GM21528 (cell line): Measurements from ENCODE around the gene CCDC121.
A peak's percentile ranks its signal among the peaks of the same experiment; 100 is the strongest.
"Not testable (repeated sequence)": the region's sequence is repeated elsewhere in the genome, so short reads cannot be mapped to it uniquely, and the experiment has no call there.

Source experiments
- ATAC-seq: cut with Tn5 transposase; IDR thresholded peaks from one replicate; pipeline ENCODE4 v1.9.1; 2021; ENCODE audit warnings: mild to moderate bottlenecking, moderate library complexity; ENCODE audit not compliant: unreplicated experiment, low FRiP score

CCDC121 gene

GRCh38 chr2:27638037-27638637, 9.3 kb upstream of the CCDC121 start:
- no peak for ATAC-seq

DNA sequence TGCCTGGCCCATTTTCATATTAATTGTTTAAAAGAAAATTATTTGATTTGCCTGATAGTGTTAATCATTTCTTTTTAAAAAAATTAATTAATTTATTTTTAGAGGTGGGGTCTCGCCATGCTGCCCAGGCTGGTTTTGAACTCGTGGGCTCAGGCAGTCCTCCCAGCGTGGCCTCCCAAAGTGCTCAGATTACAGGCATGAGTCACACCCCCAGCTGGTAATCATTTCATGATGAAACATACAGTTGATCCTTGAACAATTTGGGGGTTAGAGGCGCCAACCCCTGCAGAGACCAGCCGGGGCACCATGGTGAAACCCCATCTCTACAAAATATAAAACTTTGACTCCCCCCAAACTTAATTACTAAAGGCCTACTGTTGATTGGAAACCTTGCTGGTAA, 8.0 kb upstream of the CCDC121 start:
- ATAC-seq, result no peak

DNA sequence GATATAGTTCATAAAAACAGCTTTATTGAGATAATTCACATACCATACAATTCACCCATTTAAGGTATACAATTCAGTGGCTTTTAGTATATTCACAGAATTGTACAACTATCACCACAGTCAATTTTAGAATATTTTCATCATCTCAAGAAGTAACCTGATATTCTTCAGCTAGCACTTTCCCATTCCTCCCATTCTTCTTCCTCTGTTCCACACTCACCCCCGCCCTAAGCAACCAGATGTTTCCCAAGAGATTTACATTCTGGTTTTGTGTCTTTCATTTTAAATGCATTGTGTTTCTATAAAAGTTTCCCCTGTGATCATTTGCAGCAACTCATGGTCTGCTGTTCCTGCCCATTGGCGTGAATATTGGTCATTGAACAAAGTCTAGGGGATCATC, 5.5 kb upstream of the CCDC121 start:
- no peak for ATAC-seq

GRCh38 chr2:27630257-27630656, 1.4 kb upstream of the CCDC121 start:
- not testable (repeated sequence) for ATAC-seq

DNA sequence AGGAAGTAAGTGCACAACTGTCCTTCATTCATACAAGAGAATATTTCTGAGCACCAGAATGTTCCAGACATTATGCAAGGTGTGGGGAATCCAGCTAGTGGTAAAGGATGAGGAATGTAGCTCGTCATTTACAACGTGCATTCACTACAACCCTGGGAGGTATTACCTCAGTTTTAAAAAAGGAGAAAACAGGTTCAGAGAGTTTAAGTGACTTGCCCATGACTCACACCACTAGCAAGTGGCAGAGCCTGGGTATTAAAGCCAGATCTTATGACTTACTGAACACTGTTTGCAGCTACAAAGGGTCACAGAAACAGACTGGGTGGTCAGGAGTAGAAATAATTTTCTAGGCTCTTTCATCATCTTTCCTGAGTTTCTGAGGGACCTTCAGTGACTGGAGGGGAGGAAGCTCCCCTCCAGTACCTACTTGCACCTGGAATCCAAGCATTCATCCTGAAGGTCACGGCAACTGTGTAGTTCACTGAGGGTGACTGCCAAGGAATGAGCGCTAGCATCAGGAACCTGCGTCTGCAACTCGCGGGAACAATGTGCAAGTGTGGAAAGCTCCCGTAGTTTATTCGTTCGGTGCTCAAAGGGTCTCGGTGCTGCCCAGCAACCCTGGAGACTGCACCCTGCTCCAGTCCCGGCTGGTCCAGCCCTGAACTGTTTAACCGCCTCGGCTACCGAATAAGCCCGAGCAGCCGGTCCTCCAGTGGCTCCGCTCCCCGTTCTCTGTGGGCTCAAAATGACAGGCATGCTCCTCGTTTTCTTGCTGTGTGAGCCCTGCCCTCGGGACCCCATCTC, 647 bp downstream of the CCDC121 start:
- peak; percentile 31 for ATAC-seq

DNA sequence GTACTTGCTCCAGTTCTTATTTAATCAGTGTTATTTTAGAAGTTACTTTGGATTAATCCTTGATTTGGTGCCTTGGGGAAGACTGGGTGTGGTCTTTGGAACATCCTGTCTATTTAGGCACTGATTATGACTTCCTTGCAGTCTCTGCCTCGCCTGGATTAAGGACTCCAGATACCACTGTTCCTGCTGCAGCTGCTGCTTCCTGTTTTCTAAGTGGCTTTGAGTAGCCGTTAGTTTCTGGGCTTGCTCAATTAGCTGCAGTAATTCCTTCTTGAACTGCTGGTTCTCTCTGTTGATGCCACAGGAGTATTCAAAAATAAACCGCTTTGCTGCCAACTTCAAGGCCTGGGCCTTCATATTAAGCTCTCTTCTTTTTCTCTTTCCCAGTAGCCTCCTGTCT, 1.9 kb downstream of the CCDC121 start:
- not testable (repeated sequence) for ATAC-seq

DNA sequence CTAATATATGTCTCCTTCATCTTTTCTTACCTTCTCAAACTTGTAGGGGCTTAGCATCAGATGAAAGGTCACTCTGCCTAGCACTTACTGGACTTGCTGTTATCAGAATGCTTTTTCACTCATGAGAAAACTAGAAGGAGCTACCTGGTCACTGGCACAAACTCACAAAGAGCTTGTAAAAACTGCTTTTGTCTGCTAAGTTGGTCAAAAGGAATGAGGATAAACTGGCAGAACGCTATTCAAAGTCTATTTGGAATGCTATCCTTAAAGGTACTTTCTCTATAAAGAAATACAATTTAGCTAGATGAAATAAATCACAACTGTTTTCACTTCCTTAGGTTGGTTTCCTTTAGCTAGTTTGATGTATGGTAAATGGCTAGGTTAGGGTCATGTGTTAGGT, 2.5 kb downstream of the CCDC121 start:
- not testable (repeated sequence) for ATAC-seq

DNA sequence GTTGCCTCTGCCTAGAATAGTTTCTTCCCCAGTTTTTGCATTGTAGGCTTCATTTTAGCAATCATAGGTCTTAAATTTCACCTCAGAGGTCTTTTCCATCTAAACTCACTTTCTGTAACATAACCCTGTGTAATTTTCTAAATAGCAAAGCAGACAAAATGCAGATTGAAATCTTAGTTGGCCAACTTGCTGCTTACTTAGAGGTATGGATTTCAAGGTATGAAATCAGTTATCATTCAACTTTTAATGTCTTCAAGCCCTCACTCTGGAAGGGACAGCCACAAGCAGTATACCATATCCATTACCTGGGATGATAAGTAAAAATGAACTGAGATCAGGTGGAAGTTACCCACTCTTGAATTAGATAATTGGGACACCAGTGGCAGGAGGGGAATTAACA, 3.9 kb downstream of the CCDC121 start:
- ATAC-seq, result no peak

GRCh38 chr2:27622921-27623384, 5.9 kb downstream of the CCDC121 start:
- no peak for ATAC-seq

DNA sequence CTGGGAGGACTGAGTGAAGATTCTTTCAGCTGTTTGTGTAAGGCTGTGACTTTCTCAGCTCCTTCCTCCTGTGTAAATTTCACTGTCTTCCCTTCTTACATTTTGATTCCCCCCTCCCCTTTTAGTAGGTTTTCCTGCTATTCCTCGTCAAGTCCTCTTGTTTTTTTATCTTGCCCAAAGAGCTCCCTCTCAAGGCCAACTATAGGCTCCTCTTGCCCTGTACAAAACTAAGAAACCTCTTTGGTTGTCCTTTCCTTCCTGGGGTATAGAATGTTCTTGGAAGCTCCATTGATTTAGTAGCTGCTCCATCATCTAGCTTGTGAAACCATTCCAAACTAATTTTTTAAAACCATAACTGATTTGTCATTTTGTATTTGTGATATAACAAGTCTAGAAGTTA, 7.3 kb downstream of the CCDC121 start:
- no peak for ATAC-seq

GRCh38 chr2:27615316-27615715, 13.5 kb downstream of the CCDC121 start:
- ATAC-seq, result no peak

DNA sequence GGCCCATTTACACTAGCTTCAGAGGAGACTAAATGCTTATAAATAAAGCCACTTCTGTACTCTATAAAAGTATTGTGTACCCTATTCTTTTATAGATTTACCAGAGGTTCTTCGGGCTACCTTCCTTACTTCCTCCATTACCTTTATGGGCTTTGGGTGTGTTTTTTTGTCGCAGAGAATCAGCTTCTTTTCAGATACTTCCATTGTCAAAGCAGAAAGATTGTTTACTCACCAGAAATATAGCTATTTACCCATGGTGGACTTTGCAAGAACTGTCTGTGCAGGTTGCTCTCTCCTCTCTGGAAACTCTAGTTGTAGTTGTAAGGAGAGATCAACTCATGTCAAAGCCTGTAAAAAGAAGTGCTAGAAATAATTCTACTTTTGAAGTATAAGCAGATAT, 14.8 kb downstream of the CCDC121 start:
- no peak for ATAC-seq

DNA sequence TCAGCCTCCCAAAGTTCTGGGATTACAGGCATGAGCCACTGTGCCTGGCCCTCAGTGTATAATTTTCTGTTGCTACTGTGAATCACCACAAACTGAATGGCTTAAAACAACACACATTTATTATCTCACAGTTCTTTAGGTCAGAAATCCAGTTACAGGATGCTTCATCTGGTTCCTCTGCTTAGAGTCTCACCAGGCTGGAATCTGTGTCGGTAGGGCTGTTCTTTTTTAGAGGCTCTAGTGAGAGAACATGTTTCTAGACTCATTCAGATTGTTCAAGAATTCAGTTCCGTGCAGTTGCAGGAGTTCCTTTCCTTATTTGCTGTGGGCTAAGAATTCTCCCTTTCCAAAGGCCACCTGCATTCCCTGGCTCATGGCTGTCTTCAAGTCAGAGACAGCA, 22.2 kb downstream of the CCDC121 start:
- no peak for ATAC-seq

DNA sequence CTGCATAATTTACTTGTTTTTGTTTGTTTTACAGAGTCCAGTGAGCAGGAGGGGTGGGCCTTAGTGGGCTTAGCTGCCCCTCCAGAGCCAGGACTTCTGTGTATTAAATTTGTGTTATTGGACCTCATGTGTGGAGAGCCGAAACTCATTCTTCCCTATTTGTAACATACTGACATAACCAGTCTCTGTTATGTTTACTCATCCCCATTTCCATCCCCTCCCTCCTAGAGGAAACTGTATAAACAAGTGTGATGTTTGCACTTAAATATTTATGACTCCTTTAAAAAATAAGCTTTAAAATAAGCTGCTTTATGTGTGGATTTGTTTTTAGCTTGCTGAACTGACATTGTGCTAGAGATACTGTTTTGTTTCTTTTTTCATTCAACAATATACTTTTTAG, 32.2 kb downstream of the CCDC121 start:
- ATAC-seq, result no peak

- not testable (repeated sequence) for ATAC-seq
These were observed 33.4 kb downstream of the CCDC121 start for GRCh38 chr2:27595412-27595811.

- not testable (repeated sequence) for ATAC-seq
These were observed 34.6 kb downstream of the CCDC121 start for GRCh38 chr2:27594020-27594703.

- no peak for ATAC-seq
These were observed 35.6 kb downstream of the CCDC121 start for GRCh38 chr2:27593240-27593639.

- no peak for ATAC-seq
These were observed 37.1 kb downstream of the CCDC121 start for GRCh38 chr2:27591745-27592144.

DNA sequence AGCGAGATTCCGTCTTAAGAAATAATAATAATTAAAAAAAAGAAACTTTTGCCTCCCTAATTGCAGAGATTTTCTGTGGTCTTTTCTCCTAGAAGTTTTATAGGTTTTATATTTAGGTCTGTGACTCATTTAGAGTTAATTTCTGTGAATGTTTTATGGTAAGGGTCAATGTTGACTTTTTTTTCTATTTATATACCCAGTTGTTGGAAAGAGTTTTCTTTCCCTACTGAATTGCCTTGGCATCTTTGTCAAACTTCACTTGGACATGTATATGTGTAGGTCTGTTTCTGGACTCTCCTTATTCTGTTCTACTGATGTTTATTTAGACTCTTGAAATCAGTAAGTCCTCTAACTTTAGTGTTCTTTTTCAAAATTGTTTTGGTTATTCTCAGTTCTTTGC, 40.5 kb downstream of the CCDC121 start:
- no peak for ATAC-seq

DNA sequence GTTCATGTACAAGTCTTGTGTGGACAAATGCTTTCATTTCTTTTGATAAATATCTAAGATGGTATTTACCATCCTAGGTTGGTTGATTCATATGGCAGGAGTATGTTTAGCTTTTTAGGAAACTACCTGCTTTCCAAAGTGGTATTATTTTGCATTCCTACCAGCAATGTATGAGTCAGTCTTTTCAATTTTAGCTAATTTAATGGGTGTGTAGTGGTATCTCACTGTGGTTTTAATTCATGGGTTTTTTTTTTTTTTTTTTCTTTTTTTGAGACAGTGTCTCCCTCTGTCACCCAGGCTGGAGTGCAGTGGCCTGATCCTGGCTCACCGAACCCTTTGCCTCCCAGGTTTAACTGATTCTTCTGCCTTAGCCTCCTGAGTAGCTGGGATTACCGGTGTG, 41.8 kb downstream of the CCDC121 start:
- no peak for ATAC-seq

GRCh38 chr2:27584597-27584996, 44.2 kb downstream of the CCDC121 start:
- ATAC-seq, result no peak
